Astrocyte (in vitro differentiated cells and primary cell): ENCODE data around the gene DNAJB6. TPM values are rescaled to one million over a fixed set of nuclear protein-coding genes. Genes with fewer than 3 reads are reported as not detected.

Experiments
- DNase-seq: peaks from one replicate; pipeline ENCODE4 v3.0.0-alpha.2; 2010; ENCODE audit warnings: low read depth
- FAIRE-seq: peaks from 2 replicates; lab custom pipeline; 2011; peaks lifted over from hg19 to GRCh38; lab: Jason Lieb, UNC
- H2AFZ ChIP-seq: 2 replicates; pipeline ENCODE4 v1.6.0; 2012; ENCODE audit warnings: low read depth, low read length, inconsistent platforms
- H3K27ac ChIP-seq: 2 replicates; pipeline ENCODE4 v1.5.1; 2011; ENCODE audit warnings: low read depth, low read length, inconsistent platforms
- H3K27me3 ChIP-seq: 2 replicates; pipeline ENCODE4 v1.6.0; 2011; ENCODE audit warnings: low read length, inconsistent platforms; ENCODE audit not compliant: insufficient read depth
- H3K36me3 ChIP-seq: 2 replicates; pipeline ENCODE4 v1.5.1; 2011; ENCODE audit warnings: low read length, inconsistent platforms; ENCODE audit not compliant: insufficient read depth
- H3K4me1 ChIP-seq: 2 replicates; pipeline ENCODE4 v1.5.1; 2011; ENCODE audit warnings: low read length, inconsistent platforms; ENCODE audit not compliant: insufficient read depth
- H3K4me2 ChIP-seq: 2 replicates; pipeline ENCODE4 v1.6.0; 2012; ENCODE audit warnings: low read length, inconsistent platforms
- H3K4me3 ChIP-seq: 2 replicates; pipeline ENCODE4 v1.5.1; 2011; ENCODE audit warnings: low read depth, mild to moderate bottlenecking, low read length, inconsistent platforms; ENCODE audit not compliant: insufficient read depth
- H3K79me2 ChIP-seq: 2 replicates; pipeline ENCODE4 v1.6.0; 2012; ENCODE audit warnings: mild to moderate bottlenecking, low read length, inconsistent platforms; ENCODE audit not compliant: insufficient read depth
- H3K9ac ChIP-seq: 2 replicates; pipeline ENCODE4 v1.6.0; 2012; ENCODE audit warnings: mild to moderate bottlenecking, low read length, inconsistent platforms
- H3K9me3 ChIP-seq: 2 replicates; pipeline ENCODE4 v1.5.1; 2012; ENCODE audit warnings: low read depth, mild to moderate bottlenecking, low read length, inconsistent platforms; ENCODE audit not compliant: insufficient read depth
- H4K20me1 ChIP-seq: 2 replicates; pipeline ENCODE4 v1.6.0; 2012; ENCODE audit warnings: low read length, inconsistent platforms; ENCODE audit not compliant: insufficient read depth
- H3K27ac Mint-ChIP-seq: one replicate; pipeline ENCODE4 v1.8.0; 2021; ENCODE audit warnings: mild to moderate bottlenecking, mixed read lengths; ENCODE audit not compliant: unreplicated experiment
- H3K27me3 Mint-ChIP-seq: one replicate; pipeline ENCODE4 v1.8.0; 2021; ENCODE audit warnings: low read depth, mixed read lengths; ENCODE audit not compliant: unreplicated experiment
- H3K36me3 Mint-ChIP-seq: one replicate; pipeline ENCODE4 v1.8.0; 2021; ENCODE audit warnings: low read depth, mixed read lengths; ENCODE audit not compliant: unreplicated experiment
- H3K4me1 Mint-ChIP-seq: one replicate; pipeline ENCODE4 v1.8.0; 2021; ENCODE audit warnings: low read depth, mixed read lengths; ENCODE audit not compliant: unreplicated experiment
- H3K4me3 Mint-ChIP-seq: one replicate; pipeline ENCODE4 v1.8.0; 2021; ENCODE audit warnings: mild to moderate bottlenecking, moderate library complexity, mixed read lengths; ENCODE audit not compliant: unreplicated experiment
- H3K9me3 Mint-ChIP-seq: one replicate; pipeline ENCODE4 v1.8.0; 2021; ENCODE audit warnings: mild to moderate bottlenecking, mixed read lengths; ENCODE audit not compliant: unreplicated experiment
- CTCF ChIP-seq: IDR thresholded peaks from 2 replicates; pipeline ENCODE4 v1.5.1; 2011; ENCODE audit warnings: low read depth, mild to moderate bottlenecking, inconsistent platforms, low read length, moderate library complexity; ENCODE audit not compliant: insufficient read depth
- EZH2 ChIP-seq: IDR thresholded peaks from 2 replicates; pipeline ENCODE4 v1.6.1; 2012; ENCODE audit warnings: mild to moderate bottlenecking, low read length, inconsistent platforms; ENCODE audit not compliant: insufficient read depth
- total RNA-seq: library from RNA; stranded (reverse); gene quantifications from 2 replicates; pipeline ENCODE4 v1.2.1, GENCODE V29; 2021

DNAJB6 gene
- total RNA-seq, 1 donor from 2014 or later: 179 TPM

GRCh38 chr7:157348548-157348947 is 11.7 kb downstream of the DNAJB6 start:
- TF ChIP-seq EZH2: no peak
- no peak for TF ChIP-seq CTCF
- Histone ChIP-seq H3K4me3 (no peak overlapping the region), H3K36me3 (no peaks in the 10 kb centered on the region), H4K20me1 (peaks cover 97% of the 10 kb centered on the region), H3K4me2 (no peak overlapping the region), H3K9me3 (no peaks in the 10 kb centered on the region), H3K79me2 (peaks cover 100% of the 10 kb centered on the region), H3K27ac (no peak overlapping the region), H3K27me3 (no peaks in the 10 kb centered on the region), H3K4me1 (peaks cover 16% of the 10 kb centered on the region), H3K9ac (no peak overlapping the region), H2AFZ (no peak overlapping the region)
- no peaks in the 10 kb centered on the region for H3K9me3 Mint-ChIP-seq
- FAIRE-seq (no peak), DNase-seq (no peak)
- H3K36me3 Mint-ChIP-seq: peaks cover 4% of the 10 kb centered on the region
- H3K27ac Mint-ChIP-seq: no peak overlapping the region
- H3K4me1 Mint-ChIP-seq: peaks cover 37% of the 10 kb centered on the region
- no peaks in the 10 kb centered on the region for H3K27me3 Mint-ChIP-seq
- no peak overlapping the region for H3K4me3 Mint-ChIP-seq

- no peak overlapping the region for H3K4me3 Mint-ChIP-seq
Observed at GRCh38 chr7:157352516-157352915, 15.7 kb downstream of the DNAJB6 start.

GRCh38 chr7:157355784-157356511 is 19.1 kb downstream of the DNAJB6 start:
- Histone ChIP-seq H3K4me2 (peak overlapping the region; percentile 53), H3K27me3 (no peaks in the 10 kb centered on the region), H3K36me3 (peaks cover 16% of the 10 kb centered on the region), H4K20me1 (peaks cover 99% of the 10 kb centered on the region), H3K9ac (peak overlapping the region; percentile 17), H3K4me1 (peaks cover 26% of the 10 kb centered on the region), H2AFZ (no peak overlapping the region), H3K4me3 (no peak overlapping the region), H3K9me3 (no peaks in the 10 kb centered on the region), H3K79me2 (peaks cover 100% of the 10 kb centered on the region), H3K27ac (peak overlapping the region; percentile 3)
- Mint-ChIP-seq H3K27me3 (no peaks in the 10 kb centered on the region), H3K36me3 (peaks cover 15% of the 10 kb centered on the region), H3K4me1 (peaks cover 54% of the 10 kb centered on the region), H3K27ac (peak overlapping the region; percentile 60), H3K9me3 (no peaks in the 10 kb centered on the region), H3K4me3 (peak overlapping the region; percentile 17)
- FAIRE-seq: no peak
- no peak for TF ChIP-seq EZH2
- DNase-seq: peak; percentile 39

More at GRCh38 chr7:157352516-157352915, 15.7 kb downstream of the DNAJB6 start:
- peaks cover 99% of the 10 kb centered on the region for H4K20me1 ChIP-seq
- H3K36me3 Mint-ChIP-seq: peaks cover 12% of the 10 kb centered on the region
- H3K9ac ChIP-seq: no peak overlapping the region
- H3K9me3 ChIP-seq: no peaks in the 10 kb centered on the region
- FAIRE-seq (no peak), DNase-seq (no peak)
- peaks cover 100% of the 10 kb centered on the region for H3K79me2 ChIP-seq
- no peak for TF ChIP-seq EZH2
- no peaks in the 10 kb centered on the region for H3K36me3 ChIP-seq
- H3K27me3 ChIP-seq: no peaks in the 10 kb centered on the region
- no peaks in the 10 kb centered on the region for H3K9me3 Mint-ChIP-seq
- no peak overlapping the region for H2AFZ ChIP-seq
- no peaks in the 10 kb centered on the region for H3K27me3 Mint-ChIP-seq
- H3K27ac ChIP-seq: no peak overlapping the region
- no peak overlapping the region for H3K4me2 ChIP-seq
- no peak overlapping the region for H3K4me3 ChIP-seq
- peaks cover 27% of the 10 kb centered on the region for H3K4me1 ChIP-seq
- no peak overlapping the region for H3K27ac Mint-ChIP-seq
- peaks cover 52% of the 10 kb centered on the region for H3K4me1 Mint-ChIP-seq
